ENCODE data around the gene STK39. TPM values are rescaled to one million over a fixed set of nuclear protein-coding genes. Genes with fewer than 3 reads are reported as not detected.

Gene STK39
- total RNA-seq, 4 donors from 2014 or later: 18.4 to 65.0 (median 27.1) TPM

DNA sequence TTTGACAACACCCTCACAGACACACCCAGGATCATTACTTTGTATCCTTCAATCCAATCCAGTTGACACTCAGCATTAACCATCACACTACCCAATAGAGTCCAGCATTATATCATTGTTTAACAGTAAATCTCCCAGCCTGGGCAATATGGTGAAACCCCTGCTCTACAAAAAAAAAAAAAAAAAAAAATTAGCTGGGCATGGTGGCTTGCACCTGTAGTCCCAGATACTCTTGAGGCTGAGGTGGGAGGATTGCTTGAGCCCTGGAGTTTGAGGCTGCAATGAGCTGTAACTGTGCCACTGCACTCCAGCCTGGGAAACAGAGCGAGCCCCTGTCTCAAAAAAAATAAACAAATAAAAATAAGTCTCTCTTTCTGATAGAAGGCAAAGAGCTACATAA, 304.0 kb downstream of the STK39 start:
- ATAC-seq (ENCODE audit: low FRiP score) (no peak), DNase-seq (ENCODE audit: low spot score) (no peak)
- TF ChIP-seq, protein P1, sequence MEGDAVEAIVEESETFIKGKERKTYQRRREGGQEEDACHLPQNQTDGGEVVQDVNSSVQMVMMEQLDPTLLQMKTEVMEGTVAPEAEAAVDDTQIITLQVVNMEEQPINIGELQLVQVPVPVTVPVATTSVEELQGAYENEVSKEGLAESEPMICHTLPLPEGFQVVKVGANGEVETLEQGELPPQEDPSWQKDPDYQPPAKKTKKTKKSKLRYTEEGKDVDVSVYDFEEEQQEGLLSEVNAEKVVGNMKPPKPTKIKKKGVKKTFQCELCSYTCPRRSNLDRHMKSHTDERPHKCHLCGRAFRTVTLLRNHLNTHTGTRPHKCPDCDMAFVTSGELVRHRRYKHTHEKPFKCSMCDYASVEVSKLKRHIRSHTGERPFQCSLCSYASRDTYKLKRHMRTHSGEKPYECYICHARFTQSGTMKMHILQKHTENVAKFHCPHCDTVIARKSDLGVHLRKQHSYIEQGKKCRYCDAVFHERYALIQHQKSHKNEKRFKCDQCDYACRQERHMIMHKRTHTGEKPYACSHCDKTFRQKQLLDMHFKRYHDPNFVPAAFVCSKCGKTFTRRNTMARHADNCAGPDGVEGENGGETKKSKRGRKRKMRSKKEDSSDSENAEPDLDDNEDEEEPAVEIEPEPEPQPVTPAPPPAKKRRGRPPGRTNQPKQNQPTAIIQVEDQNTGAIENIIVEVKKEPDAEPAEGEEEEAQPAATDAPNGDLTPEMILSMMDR (IDR thresholded peaks at IDR 0.05): no peak

DNA sequence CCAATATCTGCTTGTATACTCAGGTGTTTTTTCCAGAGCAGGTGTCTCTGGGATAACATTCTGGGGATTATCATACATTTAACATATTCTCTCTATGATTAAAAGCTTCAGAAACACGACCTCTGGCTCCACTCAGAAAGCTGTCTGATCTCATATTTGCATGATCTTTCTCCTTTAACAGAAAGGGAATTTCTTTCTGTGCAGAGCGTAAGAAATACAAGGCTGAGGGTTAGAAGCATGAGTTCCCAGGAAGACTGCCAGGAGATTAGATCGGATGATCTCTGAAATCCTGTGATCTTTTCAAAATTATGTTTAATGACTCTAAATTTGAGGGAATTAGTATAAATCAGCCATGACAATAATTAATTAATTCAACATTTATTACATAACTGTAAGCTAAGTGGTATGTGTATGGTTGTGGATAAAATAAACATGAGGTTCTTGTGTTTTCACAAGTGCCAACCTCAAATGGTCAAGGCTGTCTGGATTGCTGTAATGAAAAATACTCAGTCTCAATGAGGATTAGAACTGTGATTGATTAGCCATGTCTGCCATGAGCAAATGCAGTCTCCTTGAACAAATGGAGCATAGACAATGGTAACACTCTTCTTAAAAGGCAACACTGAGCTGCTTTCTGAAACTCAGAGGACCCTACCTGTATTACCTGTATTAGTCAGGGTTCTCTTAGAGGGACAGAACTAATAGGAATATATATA, 304.9 kb downstream of the STK39 start:
- no peak for ATAC-seq (ENCODE audit: low FRiP score)
- DNase-seq (ENCODE audit: low spot score): no peak
- TF ChIP-seq, protein P1 (IDR thresholded peaks at IDR 0.05): no peak

DNA sequence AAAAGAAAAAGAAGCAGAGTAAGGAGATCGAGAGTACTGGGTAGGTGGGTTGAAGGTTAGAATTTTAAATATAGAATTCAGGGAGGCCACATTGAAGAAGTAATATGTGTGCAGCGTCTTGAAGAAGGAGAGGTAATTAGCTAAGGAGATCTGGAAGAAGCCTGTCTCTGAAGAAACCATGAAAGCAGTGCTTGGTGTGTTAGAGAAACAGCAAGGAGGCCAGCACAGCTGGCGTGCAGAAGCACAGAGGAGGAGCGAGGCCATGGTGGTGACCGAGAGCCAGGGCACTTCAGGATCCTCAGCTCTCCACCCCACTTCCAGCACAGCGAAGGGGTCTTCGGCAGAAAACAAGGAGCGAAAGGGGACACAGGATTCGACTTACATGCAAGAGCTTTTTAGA, 305.8 kb downstream of the STK39 start:
- TF ChIP-seq, protein P1 (IDR thresholded peaks at IDR 0.05): no peak
- ATAC-seq (ENCODE audit: low FRiP score): no peak
- no peak for DNase-seq (ENCODE audit: low spot score)

- no peak for ATAC-seq (ENCODE audit: low FRiP score)
- TF ChIP-seq, protein P1 (IDR thresholded peaks at IDR 0.05): no peak
- no peak for DNase-seq (ENCODE audit: low spot score)
Measured at GRCh38 chr2:167940734-167941507, 306.5 kb downstream of the STK39 start.

DNA sequence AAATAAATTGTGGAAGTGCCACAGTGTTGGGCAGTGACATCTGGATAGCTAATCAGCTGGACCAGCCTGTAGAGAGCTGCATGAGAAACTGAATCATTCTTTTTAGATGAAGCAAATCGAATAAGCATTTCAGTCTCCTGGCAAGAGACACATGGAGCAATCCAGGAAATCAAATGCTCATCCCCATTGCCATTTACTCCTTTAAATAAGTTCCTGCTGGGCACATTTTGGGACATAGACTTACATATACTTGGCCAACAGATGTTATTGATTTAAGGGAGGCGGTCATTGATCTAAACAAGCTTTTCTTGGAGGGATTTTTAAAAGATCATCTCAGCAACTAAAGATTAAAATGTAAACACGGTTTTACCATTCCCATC, 307.1 kb downstream of the STK39 start:
- DNase-seq (ENCODE audit: low spot score) (no peak), ATAC-seq (ENCODE audit: low FRiP score) (no peak)
- TF ChIP-seq, protein P1 (IDR thresholded peaks at IDR 0.05): no peak

DNA sequence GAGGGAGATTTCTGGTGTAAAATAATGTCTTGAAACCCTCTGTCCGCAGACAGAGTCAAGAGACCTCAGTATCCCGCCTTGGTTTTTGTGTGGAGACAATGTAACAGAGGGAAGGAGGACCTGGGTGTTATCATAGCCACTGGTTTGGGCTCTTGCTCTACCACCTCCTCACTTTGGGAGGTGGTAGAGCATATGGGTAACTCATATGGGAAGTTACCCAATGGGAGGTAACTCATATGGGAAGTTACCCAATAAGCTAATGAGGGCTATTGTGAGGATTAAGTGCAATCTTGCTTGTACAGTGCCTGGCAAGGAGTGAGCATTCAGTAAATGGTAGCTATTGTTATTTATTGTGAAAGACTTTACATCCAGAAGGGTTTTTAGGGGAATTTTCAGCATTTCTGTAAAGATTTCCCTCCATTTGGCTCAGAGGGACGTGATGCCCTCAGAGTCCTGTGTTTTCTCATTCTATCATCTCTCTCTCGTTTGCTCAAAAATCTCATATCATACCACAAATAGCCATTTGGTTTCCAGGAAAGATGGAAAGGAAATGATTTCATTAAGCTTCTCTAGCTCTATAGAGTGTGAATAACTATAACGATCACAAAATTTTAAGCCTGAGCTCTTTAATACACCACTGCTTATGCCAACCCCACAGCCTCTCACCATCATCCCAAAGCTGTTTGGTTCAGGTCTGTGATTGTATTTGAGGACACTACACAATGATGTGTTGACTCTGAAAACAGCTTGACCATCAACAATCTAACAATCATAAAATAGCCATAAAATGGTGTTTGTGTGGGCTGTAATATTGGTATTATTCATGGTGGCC, 307.7 kb downstream of the STK39 start:
- TF ChIP-seq, protein P1 (IDR thresholded peaks at IDR 0.05): no peak
- no peak for DNase-seq (ENCODE audit: low spot score)
- ATAC-seq (ENCODE audit: low FRiP score): no peak
